A549 (cell line): ENCODE results near the gene TMEM132D. TPM values are rescaled to one million over a fixed set of nuclear protein-coding genes. Genes with fewer than 3 reads are reported as not detected.
A peak's percentile ranks its signal among the peaks of the same experiment; 100 is the strongest.

Experiments used
- ATAC-seq, 2 experiments: fragments of 200-7000 bp in 1 of 2; fragments of >200 bp in 1 of 2; cut with Nextera tagmentation in 1 of 2; cut with Tn5 transposase in 1 of 2; 3 replicates each; pipeline versions ENCODE4 v1.8.0 to v1.9.1; 2018 to 2020; ENCODE audit warnings: mild to moderate bottlenecking in 1 of 2, moderate library complexity in 1 of 2
- CTCF ChIA-PET: fragments of 300-600 bp; sonication (Branson Sonifier 250); formaldehyde crosslinking; extraction: SDS; loops from one replicate; lab custom pipeline; 2021; ENCODE audit warnings: antibody characterized with exemption, inconsistent platforms; lab: Yijun Ruan, JAX
- POLR2A ChIA-PET: fragments of 350-600 bp; formaldehyde crosslinking; extraction: SDS; loops from one replicate; lab custom pipeline; 2021; ENCODE audit warnings: antibody characterized with exemption, inconsistent platforms; lab: Yijun Ruan, JAX
- DNase-seq, 2 experiments: peaks; one replicate each; pipeline versions ENCODE4 v3.0.0 to v3.0.0-alpha.2; 2011 to 2016; ENCODE audit warnings: low read depth in 1 of 2, low spot score in 1 of 2
- FAIRE-seq: peaks from 2 replicates; lab custom pipeline; 2011; peaks lifted over from hg19 to GRCh38; lab: Jason Lieb, UNC
- H3K27ac ChIP-seq, 2 experiments: fragments of >200 bp; sonication (Bioruptor Twin); formaldehyde crosslinking; 3 replicates each; pipeline ENCODE4 v1.5.1; 2016 to 2017
- H3K4me1 ChIP-seq: fragments of >200 bp; sonication (Bioruptor Twin); formaldehyde crosslinking; 3 replicates; pipeline ENCODE4 v1.6.1; 2016
- H3K4me2 ChIP-seq: fragments of >200 bp; sonication (Bioruptor Twin); formaldehyde crosslinking; 3 replicates; pipeline ENCODE4 v1.6.1; 2016
- H3K4me3 ChIP-seq: fragments of >200 bp; sonication (Bioruptor Twin); formaldehyde crosslinking; 3 replicates; pipeline ENCODE4 v1.5.1; 2016
- H3K9me3 ChIP-seq: fragments of >200 bp; sonication (Bioruptor Twin); formaldehyde crosslinking; 3 replicates; pipeline ENCODE4 v1.6.1; 2016
- BHLHE40 ChIP-seq: IDR thresholded peaks from 2 replicates; pipeline ENCODE4 v1.6.1; 2012; ENCODE audit warnings: low read depth, low read length, inconsistent platforms
- CBX2 ChIP-seq: fragments of 200-600 bp; sonication (generic); IDR thresholded peaks from 2 replicates; pipeline ENCODE4 v1.6.1; 2016; ENCODE audit warnings: low read depth, mild to moderate bottlenecking, borderline replicate concordance
- CBX8 ChIP-seq: fragments of 200-600 bp; sonication (generic); IDR thresholded peaks from 2 replicates; pipeline ENCODE4 v1.6.1; 2016
- CHD2 ChIP-seq: fragments of 150-350 bp; IDR thresholded peaks from 2 replicates; pipeline ENCODE4 v1.6.1; 2014; ENCODE audit warnings: low read length; ENCODE audit not compliant: partially characterized antibody
- CHD4 ChIP-seq: fragments of 200-600 bp; sonication (generic); IDR thresholded peaks from 2 replicates; pipeline ENCODE4 v1.6.1; 2016; ENCODE audit warnings: antibody characterized with exemption, mild to moderate bottlenecking, borderline replicate concordance
- EHF ChIP-seq: fragments of 250-450 bp; sonication (Bioruptor Pico); IDR thresholded peaks from 2 replicates; pipeline ENCODE4 v1.5.0; 2020; ENCODE audit warnings: mild to moderate bottlenecking
- EHMT2 ChIP-seq: fragments of 200-600 bp; sonication (generic); IDR thresholded peaks from 2 replicates; pipeline ENCODE4 v1.6.1; 2016; ENCODE audit warnings: antibody characterized with exemption, low read depth, mild to moderate bottlenecking, moderate library complexity
- EP300 ChIP-seq, 2 experiments: fragments of >200 bp; sonication (Bioruptor Twin); formaldehyde crosslinking; IDR thresholded peaks; 2 replicates in 1 of 2; 3 replicates in 1 of 2; pipeline ENCODE4 v1.6.1; 2016 to 2017
- ESRRA ChIP-seq: fragments of 150-350 bp; IDR thresholded peaks from 2 replicates; pipeline ENCODE4 v1.6.1; 2014; ENCODE audit warnings: mild to moderate bottlenecking, low read length, borderline replicate concordance
- HEYL ChIP-seq: fragments of 250-450 bp; sonication (Bioruptor Pico); IDR thresholded peaks from 2 replicates; pipeline ENCODE4 v1.8.0; 2021; ENCODE audit warnings: mild to moderate bottlenecking, moderate library complexity
- HOXB5 ChIP-seq: fragments of 250-450 bp; sonication (Bioruptor Pico); IDR thresholded peaks from 2 replicates; pipeline ENCODE4 v1.5.0; 2020; ENCODE audit warnings: mild to moderate bottlenecking, moderate library complexity
- JUNB ChIP-seq: fragments of >200 bp; sonication (Bioruptor Twin); formaldehyde crosslinking; IDR thresholded peaks from 2 replicates; pipeline ENCODE4 v1.6.1; 2016
- KDM1A ChIP-seq: fragments of 200-600 bp; sonication (generic); IDR thresholded peaks from 2 replicates; pipeline ENCODE4 v1.6.1; 2016; ENCODE audit warnings: low read depth, mild to moderate bottlenecking
- MAFK ChIP-seq: fragments of 450-650 bp; IDR thresholded peaks from 2 replicates; pipeline ENCODE4 v1.6.1; 2014; ENCODE audit not compliant: partially characterized antibody
- MAZ ChIP-seq: fragments of 150-350 bp; IDR thresholded peaks from 2 replicates; pipeline ENCODE4 v1.6.1; 2014; ENCODE audit warnings: antibody characterized with exemption, low read depth, low read length, borderline replicate concordance
- MYC ChIP-seq: IDR thresholded peaks from 2 replicates; pipeline ENCODE4 v1.6.1; 2012; ENCODE audit warnings: mild to moderate bottlenecking, inconsistent platforms, low read length, improper control_type of control experiment, borderline replicate concordance
- NPAS2 ChIP-seq: fragments of 250-450 bp; sonication (Bioruptor Pico); IDR thresholded peaks from 2 replicates; pipeline ENCODE4 v1.8.0; 2022; ENCODE audit warnings: mild to moderate bottlenecking, moderate library complexity, borderline replicate concordance
- NR3C1 ChIP-seq: fragments of >200 bp; sonication (Bioruptor Twin); formaldehyde crosslinking; IDR thresholded peaks from 3 replicates; pipeline ENCODE4 v1.6.1; 2017
- POLR2A ChIP-seq: IDR thresholded peaks from 2 replicates; pipeline ENCODE4 v1.6.1; 2012; ENCODE audit warnings: mild to moderate bottlenecking, low read length
- RCOR1 ChIP-seq: fragments of 150-350 bp; IDR thresholded peaks from 2 replicates; pipeline ENCODE4 v1.6.1; 2014; ENCODE audit warnings: antibody characterized with exemption, low read length, low read depth
- ZC3H11A ChIP-seq: fragments of 450-650 bp; IDR thresholded peaks from 2 replicates; pipeline ENCODE4 v1.6.1; 2014; ENCODE audit warnings: antibody characterized with exemption, mild to moderate bottlenecking
- ZNF302 ChIP-seq: fragments of 250-450 bp; sonication (Bioruptor Pico); IDR thresholded peaks from 2 replicates; pipeline ENCODE4 v1.9.0; 2021; ENCODE audit warnings: inconsistent platforms, mild to moderate bottlenecking, moderate library complexity
- ZSCAN20 ChIP-seq: fragments of 250-450 bp; sonication (Bioruptor Pico); IDR thresholded peaks from 2 replicates; pipeline ENCODE4 v1.8.0; 2022; ENCODE audit warnings: mild to moderate bottlenecking, moderate library complexity
- WGBS: methylation state at CpG from one replicate; pipeline ENCODE4 v1.1.6; 2017; ENCODE audit errors: missing lambda C conversion rate; 5-methylcytosine and 5-hydroxymethylcytosine counted together
- polyA plus RNA-seq, 4 experiments: library from polyadenylated mRNA; depleted of rRNA in 3 of 4; stranded (reverse); fragments of >200 nt; fragmentation: RNase III in 1 of 4; extraction: RNeasy Plus Mini Kit Qiagen cat#74134 plus additional on column Dnase treatment in 1 of 4; gene quantifications; 2 replicates in 3 of 4; 3 replicates in 1 of 4; pipeline ENCODE4 v1.2.3, GENCODE V29; 2011 to 2017
- TF ChIP-seq, protein P1 (sequence below): IDR thresholded peaks from 2 replicates; pipeline ENCODE4 v1.6.1; 2012; ENCODE audit warnings: low read depth, borderline replicate concordance
- TF ChIP-seq, protein P2 (sequence below): fragments of 200-600 bp; sonication (generic); IDR thresholded peaks from 2 replicates; pipeline ENCODE4 v1.6.1; 2016; ENCODE audit warnings: antibody characterized with exemption, mild to moderate bottlenecking, moderate library complexity
- TF ChIP-seq, protein P3 (sequence below): IDR thresholded peaks from 2 replicates; pipeline ENCODE4 v1.6.1; 2012
- TF ChIP-seq, protein P4 (sequence below): fragments of >200 bp; sonication (Bioruptor Twin); formaldehyde crosslinking; IDR thresholded peaks from 3 replicates; pipeline ENCODE4 v1.6.1; 2016
- TF ChIP-seq, protein P5 (sequence below): IDR thresholded peaks from 2 replicates; pipeline ENCODE4 v1.6.1; 2012

Gene TMEM132D
- polyA plus RNA-seq, 2 of the 4 experiments (the other 2 are of a cell fraction) = not detected

DNA sequence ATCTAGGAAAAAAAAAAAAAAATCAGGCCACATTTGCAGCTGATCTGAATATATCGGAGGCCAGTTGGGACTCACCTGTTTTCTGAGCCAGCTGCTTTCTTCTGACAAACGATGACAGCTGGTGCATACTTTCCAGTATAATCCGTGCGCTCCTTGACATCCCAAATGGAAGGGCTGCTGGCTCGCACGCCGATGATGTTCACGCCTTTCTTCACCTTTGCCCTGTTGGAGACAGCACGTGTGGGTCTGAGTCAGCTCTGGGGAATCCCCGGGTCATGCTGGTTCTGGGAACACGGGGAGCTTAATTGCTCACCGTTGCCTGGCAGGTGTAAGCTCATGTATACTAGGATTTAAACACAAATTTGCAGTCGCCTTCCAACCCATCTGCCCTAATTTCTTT is 372.8 kb downstream of the TMEM132D start:
- TF ChIP-seq MYC = no peak
- TF ChIP-seq NR3C1 = no peak
- no peak for TF ChIP-seq MAFK
- no peak for TF ChIP-seq HEYL (CRISPR knock-in tag)
- TF ChIP-seq ESRRA = no peak
- TF ChIP-seq EP300 (IDR thresholded peaks at IDR 0.05) = no peak
- TF ChIP-seq EHF (CRISPR knock-in tag) = no peak
- TF ChIP-seq, protein P1, sequence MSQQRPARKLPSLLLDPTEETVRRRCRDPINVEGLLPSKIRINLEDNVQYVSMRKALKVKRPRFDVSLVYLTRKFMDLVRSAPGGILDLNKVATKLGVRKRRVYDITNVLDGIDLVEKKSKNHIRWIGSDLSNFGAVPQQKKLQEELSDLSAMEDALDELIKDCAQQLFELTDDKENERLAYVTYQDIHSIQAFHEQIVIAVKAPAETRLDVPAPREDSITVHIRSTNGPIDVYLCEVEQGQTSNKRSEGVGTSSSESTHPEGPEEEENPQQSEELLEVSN = no peak
- TF ChIP-seq BHLHE40 = no peak
- no peak for TF ChIP-seq CHD4
- TF ChIP-seq MAZ = no peak
- TF ChIP-seq RCOR1 = no peak
- TF ChIP-seq, protein P2, sequence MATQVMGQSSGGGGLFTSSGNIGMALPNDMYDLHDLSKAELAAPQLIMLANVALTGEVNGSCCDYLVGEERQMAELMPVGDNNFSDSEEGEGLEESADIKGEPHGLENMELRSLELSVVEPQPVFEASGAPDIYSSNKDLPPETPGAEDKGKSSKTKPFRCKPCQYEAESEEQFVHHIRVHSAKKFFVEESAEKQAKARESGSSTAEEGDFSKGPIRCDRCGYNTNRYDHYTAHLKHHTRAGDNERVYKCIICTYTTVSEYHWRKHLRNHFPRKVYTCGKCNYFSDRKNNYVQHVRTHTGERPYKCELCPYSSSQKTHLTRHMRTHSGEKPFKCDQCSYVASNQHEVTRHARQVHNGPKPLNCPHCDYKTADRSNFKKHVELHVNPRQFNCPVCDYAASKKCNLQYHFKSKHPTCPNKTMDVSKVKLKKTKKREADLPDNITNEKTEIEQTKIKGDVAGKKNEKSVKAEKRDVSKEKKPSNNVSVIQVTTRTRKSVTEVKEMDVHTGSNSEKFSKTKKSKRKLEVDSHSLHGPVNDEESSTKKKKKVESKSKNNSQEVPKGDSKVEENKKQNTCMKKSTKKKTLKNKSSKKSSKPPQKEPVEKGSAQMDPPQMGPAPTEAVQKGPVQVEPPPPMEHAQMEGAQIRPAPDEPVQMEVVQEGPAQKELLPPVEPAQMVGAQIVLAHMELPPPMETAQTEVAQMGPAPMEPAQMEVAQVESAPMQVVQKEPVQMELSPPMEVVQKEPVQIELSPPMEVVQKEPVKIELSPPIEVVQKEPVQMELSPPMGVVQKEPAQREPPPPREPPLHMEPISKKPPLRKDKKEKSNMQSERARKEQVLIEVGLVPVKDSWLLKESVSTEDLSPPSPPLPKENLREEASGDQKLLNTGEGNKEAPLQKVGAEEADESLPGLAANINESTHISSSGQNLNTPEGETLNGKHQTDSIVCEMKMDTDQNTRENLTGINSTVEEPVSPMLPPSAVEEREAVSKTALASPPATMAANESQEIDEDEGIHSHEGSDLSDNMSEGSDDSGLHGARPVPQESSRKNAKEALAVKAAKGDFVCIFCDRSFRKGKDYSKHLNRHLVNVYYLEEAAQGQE = no peak
- TF ChIP-seq HOXB5 (CRISPR knock-in tag) = no peak
- no peak for TF ChIP-seq CBX2
- TF ChIP-seq KDM1A = no peak
- TF ChIP-seq CHD2 = no peak
- TF ChIP-seq EHMT2 = no peak
- POLR2A ChIA-PET = no interaction called here
- no peak overlapping the region for H3K4me3 ChIP-seq
- WGBS = 7% methylated on average over 13 of the region's 13 CpGs
- no peaks in the 10 kb centered on the region for H3K9me3 ChIP-seq
- no peaks in the 10 kb centered on the region for H3K4me1 ChIP-seq
- H3K27ac ChIP-seq = no peak overlapping the region
- CTCF ChIA-PET = no interaction called here
- DNase-seq (no peak), FAIRE-seq (no peak), ATAC-seq (no peak)
- H3K4me2 ChIP-seq = no peak overlapping the region

DNA sequence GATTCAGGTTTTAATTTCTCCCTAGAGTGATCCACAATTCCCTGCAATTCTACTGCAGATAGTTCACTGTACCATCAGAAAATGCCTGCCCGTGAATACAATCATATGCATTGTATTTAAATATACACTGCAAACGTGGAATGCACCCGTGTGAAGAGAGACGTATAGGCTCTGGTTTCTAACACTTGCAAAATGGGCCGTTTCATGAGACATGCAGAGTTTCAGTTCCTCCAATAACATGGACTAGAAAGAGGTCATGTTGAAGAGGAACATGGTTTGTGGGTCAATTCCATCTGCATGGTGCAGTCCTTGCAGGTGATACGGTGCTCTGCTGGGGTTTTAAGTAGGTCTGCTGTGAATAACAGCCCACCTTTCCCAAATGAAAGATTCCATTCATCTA is 373.3 kb downstream of the TMEM132D start:
- no peak overlapping the region for H3K27ac ChIP-seq
- ChIA-PET POLR2A (no interaction called here), CTCF (no interaction called here)
- no peak overlapping the region for H3K4me2 ChIP-seq
- H3K4me3 ChIP-seq = no peak overlapping the region
- DNase-seq (no peak), ATAC-seq (no peak), FAIRE-seq (no peak)
- no peak for TF ChIP-seq ZNF302 (CRISPR knock-in tag)
- TF ChIP-seq POLR2A = no peak
- TF ChIP-seq BHLHE40 = no peak
- no peaks in the 10 kb centered on the region for H3K4me1 ChIP-seq
- 14% methylated on average over 6 of the region's 6 CpGs for WGBS
- no peaks in the 10 kb centered on the region for H3K9me3 ChIP-seq

DNA sequence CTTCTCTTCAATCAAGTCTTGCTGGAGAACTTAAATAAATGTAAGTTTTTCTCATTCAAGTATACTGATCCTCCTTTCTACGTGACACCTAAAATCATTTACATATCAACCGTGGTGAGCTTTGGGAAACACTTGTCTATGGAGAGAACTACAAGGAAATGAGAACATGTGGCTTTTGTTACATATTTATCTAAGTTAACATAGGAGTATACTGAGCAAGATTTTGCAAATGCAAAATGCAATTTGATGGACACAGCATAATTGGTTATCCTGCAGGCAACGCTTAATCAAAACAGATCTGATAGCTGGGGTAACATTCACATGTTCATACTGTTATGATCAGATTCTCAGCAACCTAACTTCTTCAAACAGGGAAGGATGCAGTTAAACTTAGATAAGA is 376.3 kb downstream of the TMEM132D start:
- Histone ChIP-seq H3K9me3 (no peaks in the 10 kb centered on the region), H3K27ac (no peak overlapping the region), H3K4me1 (no peaks in the 10 kb centered on the region), H3K4me2 (no peak overlapping the region), H3K4me3 (no peak overlapping the region)
- WGBS = 5% methylated on average over 3 of the region's 3 CpGs
- ATAC-seq (no peak), FAIRE-seq (peak; percentile 28), DNase-seq (no peak)
- TF ChIP-seq, protein P1 = no peak
- TF ChIP-seq CBX8 (no peak), ZC3H11A (no peak), CBX2 (no peak), JUNB (no peak), NPAS2 (CRISPR knock-in tag) (no peak), ZSCAN20 (no peak)
- TF ChIP-seq, protein P3, sequence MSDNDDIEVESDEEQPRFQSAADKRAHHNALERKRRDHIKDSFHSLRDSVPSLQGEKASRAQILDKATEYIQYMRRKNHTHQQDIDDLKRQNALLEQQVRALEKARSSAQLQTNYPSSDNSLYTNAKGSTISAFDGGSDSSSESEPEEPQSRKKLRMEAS = no peak
- TF ChIP-seq, protein P4, sequence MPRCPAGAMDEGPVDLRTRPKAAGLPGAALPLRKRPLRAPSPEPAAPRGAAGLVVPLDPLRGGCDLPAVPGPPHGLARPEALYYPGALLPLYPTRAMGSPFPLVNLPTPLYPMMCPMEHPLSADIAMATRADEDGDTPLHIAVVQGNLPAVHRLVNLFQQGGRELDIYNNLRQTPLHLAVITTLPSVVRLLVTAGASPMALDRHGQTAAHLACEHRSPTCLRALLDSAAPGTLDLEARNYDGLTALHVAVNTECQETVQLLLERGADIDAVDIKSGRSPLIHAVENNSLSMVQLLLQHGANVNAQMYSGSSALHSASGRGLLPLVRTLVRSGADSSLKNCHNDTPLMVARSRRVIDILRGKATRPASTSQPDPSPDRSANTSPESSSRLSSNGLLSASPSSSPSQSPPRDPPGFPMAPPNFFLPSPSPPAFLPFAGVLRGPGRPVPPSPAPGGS = no peak
- TF ChIP-seq, protein P5, sequence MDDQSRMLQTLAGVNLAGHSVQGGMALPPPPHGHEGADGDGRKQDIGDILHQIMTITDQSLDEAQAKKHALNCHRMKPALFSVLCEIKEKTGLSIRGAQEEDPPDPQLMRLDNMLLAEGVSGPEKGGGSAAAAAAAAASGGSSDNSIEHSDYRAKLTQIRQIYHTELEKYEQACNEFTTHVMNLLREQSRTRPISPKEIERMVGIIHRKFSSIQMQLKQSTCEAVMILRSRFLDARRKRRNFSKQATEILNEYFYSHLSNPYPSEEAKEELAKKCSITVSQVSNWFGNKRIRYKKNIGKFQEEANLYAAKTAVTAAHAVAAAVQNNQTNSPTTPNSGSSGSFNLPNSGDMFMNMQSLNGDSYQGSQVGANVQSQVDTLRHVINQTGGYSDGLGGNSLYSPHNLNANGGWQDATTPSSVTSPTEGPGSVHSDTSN = no peak
- CTCF ChIA-PET = no interaction called here
- POLR2A ChIA-PET = no interaction called here
